ENCODE measurements around the gene CASQ2. TPM values are rescaled to one million over a fixed set of nuclear protein-coding genes. Genes with fewer than 3 reads are reported as not detected.

The CASQ2 gene
- polyA plus RNA-seq, 1 of the 3 experiments (the other 2 are of a cell fraction): not detected

DNA sequence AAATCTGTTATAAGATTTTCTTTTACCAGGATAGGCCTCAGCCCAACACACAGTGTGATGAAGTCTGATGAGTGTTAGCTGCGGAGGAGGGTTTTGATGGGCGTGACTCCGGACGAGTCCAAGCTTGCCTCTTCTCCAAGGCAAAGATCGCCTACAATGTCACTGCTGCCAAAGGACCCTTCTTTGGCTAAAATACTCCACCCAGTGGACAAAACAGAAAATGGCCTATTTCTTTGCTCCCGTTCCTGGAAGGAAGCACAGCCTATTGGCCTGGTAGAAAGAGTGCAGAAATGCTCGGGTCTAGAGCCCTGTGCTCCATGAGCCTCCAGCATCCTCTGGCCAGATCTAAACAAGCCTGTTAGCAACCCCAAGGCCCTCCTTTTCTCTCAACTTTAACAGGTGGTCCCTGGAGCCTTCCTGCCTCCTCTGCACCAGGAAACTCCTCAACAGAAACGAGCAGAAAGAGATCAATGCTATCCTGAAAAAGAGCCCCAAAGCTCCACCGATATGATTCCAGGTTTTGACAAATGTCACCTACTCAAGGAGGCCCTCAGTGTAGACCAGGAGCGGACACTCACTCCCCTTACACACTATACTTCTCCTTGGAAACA is 3.4 kb upstream of the CASQ2 start (continued):
- TF ChIP-seq ELF1 (IDR thresholded peaks at IDR 0.05): no peak
- TF ChIP-seq JUND (IDR thresholded peaks at IDR 0.05): no peak
- no peak for TF ChIP-seq EP300 (IDR thresholded peaks at IDR 0.05; ENCODE audit: borderline replicate concordance in 1 of 2, low read depth in 1 of 2, low read length in 1 of 2)
- TF ChIP-seq RFX5 (IDR thresholded peaks at IDR 0.05; ENCODE audit: low read length): no peak
- TF ChIP-seq, protein P1, sequence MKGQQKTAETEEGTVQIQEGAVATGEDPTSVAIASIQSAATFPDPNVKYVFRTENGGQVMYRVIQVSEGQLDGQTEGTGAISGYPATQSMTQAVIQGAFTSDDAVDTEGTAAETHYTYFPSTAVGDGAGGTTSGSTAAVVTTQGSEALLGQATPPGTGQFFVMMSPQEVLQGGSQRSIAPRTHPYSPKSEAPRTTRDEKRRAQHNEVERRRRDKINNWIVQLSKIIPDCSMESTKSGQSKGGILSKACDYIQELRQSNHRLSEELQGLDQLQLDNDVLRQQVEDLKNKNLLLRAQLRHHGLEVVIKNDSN (IDR thresholded peaks at IDR 0.05; ENCODE audit: borderline replicate concordance, low read depth): no peak
- TF ChIP-seq MEF2A (IDR thresholded peaks at IDR 0.05; ENCODE audit: borderline replicate concordance, low read depth): no peak
- no peak for TF ChIP-seq NRF1 (IDR thresholded peaks at IDR 0.05; ENCODE audit: low read depth, low read length)
- TF ChIP-seq, protein P2, sequence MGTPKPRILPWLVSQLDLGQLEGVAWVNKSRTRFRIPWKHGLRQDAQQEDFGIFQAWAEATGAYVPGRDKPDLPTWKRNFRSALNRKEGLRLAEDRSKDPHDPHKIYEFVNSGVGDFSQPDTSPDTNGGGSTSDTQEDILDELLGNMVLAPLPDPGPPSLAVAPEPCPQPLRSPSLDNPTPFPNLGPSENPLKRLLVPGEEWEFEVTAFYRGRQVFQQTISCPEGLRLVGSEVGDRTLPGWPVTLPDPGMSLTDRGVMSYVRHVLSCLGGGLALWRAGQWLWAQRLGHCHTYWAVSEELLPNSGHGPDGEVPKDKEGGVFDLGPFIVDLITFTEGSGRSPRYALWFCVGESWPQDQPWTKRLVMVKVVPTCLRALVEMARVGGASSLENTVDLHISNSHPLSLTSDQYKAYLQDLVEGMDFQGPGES (IDR thresholded peaks at IDR 0.05; ENCODE audit: low read depth, low read length): no peak
- TF ChIP-seq, protein P3, sequence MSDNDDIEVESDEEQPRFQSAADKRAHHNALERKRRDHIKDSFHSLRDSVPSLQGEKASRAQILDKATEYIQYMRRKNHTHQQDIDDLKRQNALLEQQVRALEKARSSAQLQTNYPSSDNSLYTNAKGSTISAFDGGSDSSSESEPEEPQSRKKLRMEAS (IDR thresholded peaks at IDR 0.05; ENCODE audit: low read depth): no peak
- TF ChIP-seq, protein P4, sequence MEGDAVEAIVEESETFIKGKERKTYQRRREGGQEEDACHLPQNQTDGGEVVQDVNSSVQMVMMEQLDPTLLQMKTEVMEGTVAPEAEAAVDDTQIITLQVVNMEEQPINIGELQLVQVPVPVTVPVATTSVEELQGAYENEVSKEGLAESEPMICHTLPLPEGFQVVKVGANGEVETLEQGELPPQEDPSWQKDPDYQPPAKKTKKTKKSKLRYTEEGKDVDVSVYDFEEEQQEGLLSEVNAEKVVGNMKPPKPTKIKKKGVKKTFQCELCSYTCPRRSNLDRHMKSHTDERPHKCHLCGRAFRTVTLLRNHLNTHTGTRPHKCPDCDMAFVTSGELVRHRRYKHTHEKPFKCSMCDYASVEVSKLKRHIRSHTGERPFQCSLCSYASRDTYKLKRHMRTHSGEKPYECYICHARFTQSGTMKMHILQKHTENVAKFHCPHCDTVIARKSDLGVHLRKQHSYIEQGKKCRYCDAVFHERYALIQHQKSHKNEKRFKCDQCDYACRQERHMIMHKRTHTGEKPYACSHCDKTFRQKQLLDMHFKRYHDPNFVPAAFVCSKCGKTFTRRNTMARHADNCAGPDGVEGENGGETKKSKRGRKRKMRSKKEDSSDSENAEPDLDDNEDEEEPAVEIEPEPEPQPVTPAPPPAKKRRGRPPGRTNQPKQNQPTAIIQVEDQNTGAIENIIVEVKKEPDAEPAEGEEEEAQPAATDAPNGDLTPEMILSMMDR (IDR thresholded peaks at IDR 0.05): peak; percentile 74
- TF ChIP-seq SIN3A (IDR thresholded peaks at IDR 0.05; ENCODE audit: borderline replicate concordance, low read depth, low read length): no peak
- TF ChIP-seq FOSL2 (IDR thresholded peaks at IDR 0.05; ENCODE audit: borderline replicate concordance, low read depth): no peak
- no peak for TF ChIP-seq FOXJ3 (CRISPR knock-in tag; IDR thresholded peaks at IDR 0.05)
- TF ChIP-seq FOXM1 (IDR thresholded peaks at IDR 0.05; ENCODE audit: low read depth): no peak
- no peak for TF ChIP-seq TEAD4 (IDR thresholded peaks at IDR 0.05; ENCODE audit: borderline replicate concordance, insufficient read depth)
- peak; percentile 88 for TF ChIP-seq SMC3 (IDR thresholded peaks at IDR 0.05; ENCODE audit: low read depth, low read length)
- no peak for TF ChIP-seq TAF1 (IDR thresholded peaks at IDR 0.05; ENCODE audit: borderline replicate concordance, low read depth, low read length)

Measured in SK-N-SH (cell line).